Measurements from ENCODE around the gene PCBP3. TPM values are rescaled to one million over a fixed set of nuclear protein-coding genes. Genes with fewer than 3 reads are reported as not detected.

PCBP3 gene
- 5.0 to 5.4 TPM (median 5.1 TPM) in 3 replicates for total RNA-seq

- Mint-ChIP-seq H3K36me3 (no peaks in the 10 kb centered on the region), H3K4me1 (peaks cover 6% of the 10 kb centered on the region), H3K9me3 (no peaks in the 10 kb centered on the region), H3K27me3 (ENCODE audit: low read depth) (peaks cover 68% of the 10 kb centered on the region), H3K27ac (no peak within 1 kb of the TSS), H3K4me3 (peak within 1 kb of the TSS; percentile 68)
- no peak for TF ChIP-seq CTCF (IDR thresholded peaks at IDR 0.05; ENCODE audit: unreplicated experiment)
- peak; percentile 95 for DNase-seq (ENCODE audit: low spot score in 2 of 2, unreplicated experiment in 2 of 2)
These were observed at the start of gene PCBP3 for GRCh38 chr21:45643021-45643980. TSS of gene PCBP3 (plus strand) at chr21:45643725. CDS start at chr21:45850086, 206,361 bp downstream.

GRCh38 chr21:45594721-45595489 is 48.6 kb upstream of the PCBP3 start:
- H3K4me3 Mint-ChIP-seq: no peak overlapping the region
- no peaks in the 10 kb centered on the region for H3K9me3 Mint-ChIP-seq
- no peak for DNase-seq (ENCODE audit: low spot score in 2 of 2, unreplicated experiment in 2 of 2)
- H3K4me1 Mint-ChIP-seq: peaks cover 8% of the 10 kb centered on the region
- no peaks in the 10 kb centered on the region for H3K36me3 Mint-ChIP-seq
- TF ChIP-seq CTCF (IDR thresholded peaks at IDR 0.05; ENCODE audit: unreplicated experiment): no peak
- H3K27ac Mint-ChIP-seq: no peak overlapping the region
- peaks cover 20% of the 10 kb centered on the region for H3K27me3 Mint-ChIP-seq (ENCODE audit: low read depth)

- Mint-ChIP-seq H3K27me3 (ENCODE audit: low read depth) (peaks cover 27% of the 10 kb centered on the region), H3K36me3 (no peaks in the 10 kb centered on the region), H3K4me1 (peaks cover 8% of the 10 kb centered on the region), H3K9me3 (no peaks in the 10 kb centered on the region), H3K4me3 (no peak overlapping the region), H3K27ac (no peak overlapping the region)
- DNase-seq (ENCODE audit: low spot score in 2 of 2, unreplicated experiment in 2 of 2): no peak
- TF ChIP-seq CTCF (IDR thresholded peaks at IDR 0.05; ENCODE audit: unreplicated experiment): no peak
These were observed 47.8 kb upstream of the PCBP3 start for GRCh38 chr21:45595574-45596295.

GRCh38 chr21:45596704-45597318 is 46.7 kb upstream of the PCBP3 start:
- Mint-ChIP-seq H3K4me1 (peaks cover 8% of the 10 kb centered on the region), H3K27me3 (ENCODE audit: low read depth) (peaks cover 28% of the 10 kb centered on the region), H3K4me3 (no peak overlapping the region), H3K36me3 (no peaks in the 10 kb centered on the region), H3K27ac (no peak overlapping the region), H3K9me3 (peaks cover under 1% of the 10 kb centered on the region)
- DNase-seq (ENCODE audit: low spot score in 2 of 2, unreplicated experiment in 2 of 2): peak in 1 of 2 experiments; percentile 78
- peak; percentile 66 for TF ChIP-seq CTCF (IDR thresholded peaks at IDR 0.05; ENCODE audit: unreplicated experiment)

- TF ChIP-seq CTCF (IDR thresholded peaks at IDR 0.05; ENCODE audit: unreplicated experiment): no peak
- Mint-ChIP-seq H3K27me3 (ENCODE audit: low read depth) (peaks cover 30% of the 10 kb centered on the region), H3K4me1 (peaks cover 8% of the 10 kb centered on the region), H3K36me3 (no peaks in the 10 kb centered on the region), H3K9me3 (peaks cover 13% of the 10 kb centered on the region), H3K4me3 (no peak overlapping the region), H3K27ac (no peak overlapping the region)
- no peak for DNase-seq (ENCODE audit: low spot score in 2 of 2, unreplicated experiment in 2 of 2)
These were observed 45.4 kb upstream of the PCBP3 start for GRCh38 chr21:45598109-45598508.

All from mesothelial cell of epicardium (in vitro differentiated cells).